Ovary (tissue), 3 donors: ENCODE measurements around the gene ADAMTSL3.

Source experiments
- CTCF ChIP-seq, 3 donors: fragments of 450-650 bp in 2 of 3; fragments of 200-600 bp in 1 of 3; IDR thresholded peaks; one replicate each; pipeline versions ENCODE4 v1.5.1 to v1.8.0; 2016 to 2022; ENCODE audit warnings: antibody characterized with exemption in 3 of 3, mild to moderate bottlenecking in 1 of 3
- EP300 ChIP-seq: sonication (generic); formaldehyde crosslinking; IDR thresholded peaks from one replicate; pipeline ENCODE4 v1.6.1; 2017; ENCODE audit warnings: antibody characterized with exemption
- POLR2A ChIP-seq: fragments of 450-650 bp; IDR thresholded peaks from one replicate; pipeline ENCODE4 v1.6.1; 2017; ENCODE audit warnings: antibody characterized with exemption, mild to moderate bottlenecking, moderate library complexity
- donor health status: DM: no; HTN: no; CAD: no.

GRCh38 chr15:83887961-83888360, 234.0 kb downstream of the ADAMTSL3 start:
- TF ChIP-seq CTCF (IDR thresholded peaks at IDR 0.05): no peak
- TF ChIP-seq POLR2A: no peak
- no peak for TF ChIP-seq EP300
